Stomach (tissue), 4 donors: ENCODE measurements around the gene DSE.

Experiments used
- EP300 ChIP-seq: sonication (generic); formaldehyde crosslinking; IDR thresholded peaks from one replicate; pipeline ENCODE4 v1.6.1; 2017; ENCODE audit warnings: antibody characterized with exemption
- POLR2A ChIP-seq, 4 donors: fragments of 450-650 bp; IDR thresholded peaks; one replicate each; pipeline ENCODE4 v1.6.1; 2016; ENCODE audit warnings: antibody characterized with exemption in 4 of 4, control low read depth in 2 of 4, mild to moderate bottlenecking in 1 of 4, moderate library complexity in 1 of 4
- POLR2AphosphoS5 ChIP-seq, 3 donors: sonication (generic); formaldehyde crosslinking; IDR thresholded peaks; one replicate each; pipeline ENCODE4 v1.6.1; 2016; ENCODE audit warnings: antibody characterized with exemption in 3 of 3
- TF ChIP-seq, protein P1 (sequence below), 7 experiments: fragments of 450-650 bp in 4 of 7; fragments of 200-600 bp in 3 of 7; sonication (generic) in 3 of 7; IDR thresholded peaks; one replicate each; pipeline ENCODE4 v1.5.1; 2016 to 2019; ENCODE audit warnings: antibody characterized with exemption in 7 of 7, control low read depth in 2 of 7, mild to moderate bottlenecking in 1 of 7

DNA sequence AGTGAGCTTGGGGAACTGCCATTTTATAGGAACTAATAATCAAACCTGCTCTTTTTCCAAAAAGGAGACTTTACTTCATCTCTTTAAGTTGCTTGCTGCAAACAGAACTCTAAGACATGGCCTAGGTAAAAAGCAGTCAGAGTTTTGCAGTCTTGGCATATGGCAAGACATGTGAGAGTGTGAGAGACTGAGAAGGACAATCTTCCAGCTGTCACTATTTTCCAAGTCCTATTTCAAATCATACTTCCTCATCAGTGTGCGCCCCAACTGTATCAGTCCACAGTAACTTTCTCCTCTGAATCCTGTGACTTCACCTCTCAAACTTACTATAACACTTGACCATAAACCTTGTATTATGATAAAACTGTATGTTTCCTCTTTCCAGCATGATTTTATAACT is 100.8 kb downstream of the DSE start:
- no peak for TF ChIP-seq EP300
- TF ChIP-seq, protein P1, sequence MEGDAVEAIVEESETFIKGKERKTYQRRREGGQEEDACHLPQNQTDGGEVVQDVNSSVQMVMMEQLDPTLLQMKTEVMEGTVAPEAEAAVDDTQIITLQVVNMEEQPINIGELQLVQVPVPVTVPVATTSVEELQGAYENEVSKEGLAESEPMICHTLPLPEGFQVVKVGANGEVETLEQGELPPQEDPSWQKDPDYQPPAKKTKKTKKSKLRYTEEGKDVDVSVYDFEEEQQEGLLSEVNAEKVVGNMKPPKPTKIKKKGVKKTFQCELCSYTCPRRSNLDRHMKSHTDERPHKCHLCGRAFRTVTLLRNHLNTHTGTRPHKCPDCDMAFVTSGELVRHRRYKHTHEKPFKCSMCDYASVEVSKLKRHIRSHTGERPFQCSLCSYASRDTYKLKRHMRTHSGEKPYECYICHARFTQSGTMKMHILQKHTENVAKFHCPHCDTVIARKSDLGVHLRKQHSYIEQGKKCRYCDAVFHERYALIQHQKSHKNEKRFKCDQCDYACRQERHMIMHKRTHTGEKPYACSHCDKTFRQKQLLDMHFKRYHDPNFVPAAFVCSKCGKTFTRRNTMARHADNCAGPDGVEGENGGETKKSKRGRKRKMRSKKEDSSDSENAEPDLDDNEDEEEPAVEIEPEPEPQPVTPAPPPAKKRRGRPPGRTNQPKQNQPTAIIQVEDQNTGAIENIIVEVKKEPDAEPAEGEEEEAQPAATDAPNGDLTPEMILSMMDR (IDR thresholded peaks at IDR 0.05): no peak
- TF ChIP-seq POLR2AphosphoS5 (IDR thresholded peaks at IDR 0.05): no peak
- TF ChIP-seq POLR2A (IDR thresholded peaks at IDR 0.05): no peak
